ENCODE results near the gene MMP20.

MMP20 gene

DNA sequence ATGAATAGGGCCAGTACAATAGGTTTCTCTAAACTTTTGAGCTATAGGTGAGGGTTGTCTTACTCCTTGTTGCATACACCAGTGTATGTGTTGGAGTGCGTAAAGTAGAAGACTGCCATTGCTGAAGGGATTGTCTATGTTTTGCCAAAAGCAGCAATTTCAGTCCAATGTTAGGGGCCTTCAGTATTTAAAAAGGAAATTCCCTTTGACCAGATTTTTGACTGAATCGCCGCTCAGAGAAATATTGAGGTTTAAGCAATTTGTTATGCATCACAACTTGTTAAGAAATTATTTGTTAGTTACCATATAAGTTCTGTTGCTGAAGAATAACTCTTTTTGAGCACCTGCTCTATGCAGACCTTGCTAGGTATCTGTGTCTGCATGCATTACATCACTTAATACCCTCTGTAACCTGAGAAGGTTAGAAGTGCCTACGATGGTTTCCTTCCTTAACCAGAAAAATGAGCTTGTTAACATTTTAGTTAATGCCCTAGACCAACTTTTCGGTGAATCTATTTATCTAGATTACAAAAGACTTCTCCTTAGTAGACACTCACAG is 33.9 kb downstream of the MMP20 start:
- no peak for DNase-seq

DNA sequence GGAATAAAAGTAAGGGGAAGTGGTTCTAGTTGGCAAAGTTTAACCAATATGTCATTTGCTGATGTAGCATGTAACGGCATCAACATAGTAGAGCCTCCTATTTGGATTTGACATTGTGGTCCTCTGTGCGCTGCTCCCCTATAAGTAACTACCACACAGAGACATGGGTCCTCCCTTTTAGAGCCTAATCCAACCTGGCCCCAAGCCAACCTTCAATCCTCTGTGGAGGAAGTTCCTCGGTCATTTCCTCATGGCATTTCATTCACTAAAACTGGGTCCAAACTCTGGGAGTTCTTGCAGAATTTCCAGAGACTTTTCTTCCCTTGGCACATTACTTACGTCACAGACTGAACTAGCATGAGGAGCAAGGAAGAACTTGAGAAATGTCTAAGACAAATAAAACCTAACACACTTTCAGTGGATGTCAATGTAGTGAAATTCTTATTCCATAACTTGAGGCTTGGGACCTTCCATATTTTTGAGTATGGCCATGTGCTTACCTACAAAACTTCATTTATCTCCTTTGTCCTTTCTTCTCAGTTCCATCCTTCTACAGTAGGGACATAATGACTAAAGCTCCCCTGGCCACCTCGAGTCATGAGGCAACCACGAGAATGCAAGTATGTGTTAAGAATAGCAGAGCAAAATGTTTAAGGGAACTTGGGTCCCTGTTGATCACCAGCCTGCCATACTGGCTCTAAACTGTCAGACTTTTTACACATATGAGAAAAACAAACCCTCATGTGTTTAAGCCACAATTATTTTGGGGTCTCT is 34.7 kb downstream of the MMP20 start:
- DNase-seq: no peak

DNA sequence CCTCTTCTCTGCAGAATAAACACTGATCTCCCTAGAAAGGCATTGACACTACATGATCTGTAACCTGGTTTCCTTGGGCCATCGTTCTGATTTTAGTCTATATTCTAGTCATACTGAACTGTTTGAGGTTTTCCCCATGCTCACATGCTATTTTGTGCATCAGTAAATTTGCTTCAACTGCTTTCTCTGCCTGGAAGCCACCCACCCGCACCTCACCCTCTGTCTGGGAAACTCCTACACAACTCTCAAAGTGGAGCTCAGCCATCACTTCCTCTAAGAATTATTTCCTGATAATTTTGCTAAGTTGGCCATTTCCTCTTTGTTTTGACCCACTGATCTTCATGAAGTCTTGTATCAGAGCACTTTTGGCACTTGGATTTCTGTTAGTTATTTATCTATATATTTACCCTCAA is 36.1 kb downstream of the MMP20 start:
- no peak for DNase-seq

DNA sequence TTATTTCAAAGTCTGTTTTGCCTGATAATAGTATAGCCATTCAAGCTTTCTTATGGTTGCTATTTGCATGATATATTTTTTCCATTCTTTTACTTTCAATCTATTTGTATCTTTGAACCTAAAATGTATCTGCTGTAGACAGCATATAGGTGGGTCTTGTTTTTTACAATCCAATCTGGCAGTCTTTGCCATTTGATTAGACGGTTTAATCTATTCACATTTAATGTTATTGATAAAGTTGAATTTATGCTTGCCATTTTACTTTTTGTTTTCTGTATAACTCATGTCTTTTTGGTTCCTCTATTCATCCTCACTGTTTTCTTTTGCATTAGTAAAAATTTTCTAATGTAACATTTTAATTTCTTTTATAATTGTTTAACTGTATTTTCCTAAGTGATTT is 37.4 kb downstream of the MMP20 start:
- DNase-seq: no peak

DNA sequence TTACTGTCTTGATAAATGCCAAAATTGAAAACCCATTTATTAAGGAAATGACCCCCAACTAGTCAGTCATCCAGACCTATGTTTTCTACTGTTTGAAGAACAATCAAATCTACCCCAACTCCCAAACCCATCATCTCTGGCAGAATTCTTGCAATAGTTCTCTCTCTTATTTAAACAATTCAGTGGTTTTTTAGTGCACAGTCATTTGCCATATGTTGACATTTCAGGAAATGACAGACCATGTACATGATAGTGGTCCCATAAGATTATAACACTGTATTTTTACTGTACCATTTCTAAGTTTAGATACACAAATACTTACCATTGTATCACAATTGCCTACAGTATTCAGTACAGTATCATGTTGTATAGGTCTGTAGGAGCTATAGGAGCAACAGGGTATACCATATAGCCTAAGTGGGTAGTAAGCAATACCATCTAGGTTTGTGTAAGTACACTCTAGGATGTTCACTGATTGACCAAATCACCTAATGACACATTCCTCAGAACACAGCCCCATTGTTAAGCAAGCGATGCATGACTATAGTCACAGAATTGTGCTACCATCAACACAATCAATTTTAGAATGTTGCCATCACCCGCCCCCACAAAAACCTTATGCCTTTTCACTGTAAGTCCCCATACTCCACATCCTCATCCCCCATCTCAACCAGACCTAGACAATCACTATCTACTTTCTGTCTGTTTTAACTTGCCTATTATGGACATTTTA is 41.8 kb downstream of the MMP20 start:
- DNase-seq: no peak

DNA sequence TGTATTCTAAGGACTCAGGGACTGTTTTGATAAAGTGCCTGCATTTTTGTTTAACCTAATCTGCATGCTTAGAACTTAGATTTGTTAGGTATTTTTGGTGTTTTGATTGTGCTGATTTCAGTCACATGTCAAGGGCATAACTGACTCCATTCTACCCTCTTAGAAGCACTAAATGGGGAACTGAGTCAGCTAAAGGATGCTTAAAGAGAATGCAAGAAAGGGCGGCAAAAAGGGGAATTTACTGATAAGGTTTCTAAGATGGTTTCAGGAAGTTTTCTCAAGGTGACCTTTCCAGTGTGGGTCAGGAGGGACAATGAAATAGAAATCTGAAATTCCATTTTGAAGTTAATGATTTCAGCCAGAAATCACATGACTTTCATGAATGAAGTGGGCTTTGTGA is 43.0 kb downstream of the MMP20 start:
- DNase-seq: no peak

DNA sequence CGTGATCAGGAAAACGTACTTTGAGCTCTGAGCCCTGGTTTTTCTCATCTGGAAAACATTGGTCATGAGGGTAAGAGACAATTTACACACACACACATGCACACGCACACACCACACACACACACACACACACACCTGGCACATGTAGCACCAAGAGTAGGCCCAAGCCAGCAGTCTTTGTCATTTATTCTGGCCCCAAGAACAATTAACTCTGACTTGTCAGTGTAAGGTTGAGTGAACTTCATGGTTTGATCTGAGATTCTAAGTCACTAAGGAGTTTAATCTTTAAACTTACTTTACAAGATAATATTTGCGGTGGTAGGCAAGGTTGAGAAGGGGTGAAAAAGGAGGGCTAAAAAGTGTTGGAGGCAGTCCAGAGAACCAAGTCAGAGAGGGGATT is 44.1 kb downstream of the MMP20 start:
- no peak for DNase-seq

DNA sequence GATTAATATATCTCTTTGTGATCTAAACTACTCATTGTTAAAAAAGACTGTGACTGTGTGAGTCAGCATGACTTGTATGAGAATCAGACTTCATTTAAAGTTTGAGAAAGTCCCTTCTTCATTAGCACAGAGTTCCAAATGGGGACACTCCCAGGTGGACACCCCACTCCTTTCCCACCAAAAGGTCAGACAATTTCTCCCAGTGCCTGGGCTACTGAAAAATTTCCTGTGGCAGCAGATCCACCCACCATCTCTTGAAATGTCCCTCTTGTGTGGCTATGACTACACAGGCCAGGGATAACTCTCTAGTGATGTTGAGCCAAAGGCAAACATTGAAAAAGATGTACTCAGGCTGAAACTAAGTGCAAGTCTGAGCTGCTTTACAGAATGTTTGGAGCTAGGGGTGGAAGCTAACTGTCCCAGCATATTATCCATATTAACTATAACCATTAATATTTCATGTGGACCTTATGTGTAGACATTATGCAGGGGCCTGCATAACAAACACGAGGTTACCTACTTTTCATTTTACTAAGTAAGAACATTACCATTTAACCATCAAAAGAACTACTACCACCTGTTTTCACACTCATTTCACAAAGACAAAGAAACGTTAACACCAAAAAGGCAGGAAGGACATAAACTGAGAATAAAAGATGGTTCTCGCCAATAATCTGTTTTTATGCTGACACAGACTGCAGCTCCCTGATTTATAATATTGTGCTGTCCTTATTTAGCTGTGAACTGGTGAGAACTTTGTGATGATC is 44.8 kb downstream of the MMP20 start:
- DNase-seq: no peak

DNA sequence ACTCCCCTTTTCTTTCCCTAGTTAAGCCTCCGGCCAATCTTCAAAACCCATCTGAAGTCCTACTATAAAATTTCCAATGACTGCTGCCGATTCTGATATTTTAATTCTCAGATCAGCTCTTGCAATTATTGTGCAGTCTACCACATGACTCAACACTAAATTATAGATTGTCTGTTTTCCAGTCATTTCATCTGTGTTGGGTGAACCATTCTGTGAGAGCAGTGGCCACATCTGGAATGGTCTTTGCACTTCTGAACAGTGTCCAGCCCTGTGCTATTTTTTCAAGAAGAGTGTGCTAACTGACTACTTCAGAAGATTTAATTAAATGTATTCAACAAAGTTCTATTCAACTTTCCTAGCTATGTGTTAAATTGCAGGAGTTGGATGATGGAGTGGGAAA is 47.4 kb downstream of the MMP20 start:
- DNase-seq: no peak

DNA sequence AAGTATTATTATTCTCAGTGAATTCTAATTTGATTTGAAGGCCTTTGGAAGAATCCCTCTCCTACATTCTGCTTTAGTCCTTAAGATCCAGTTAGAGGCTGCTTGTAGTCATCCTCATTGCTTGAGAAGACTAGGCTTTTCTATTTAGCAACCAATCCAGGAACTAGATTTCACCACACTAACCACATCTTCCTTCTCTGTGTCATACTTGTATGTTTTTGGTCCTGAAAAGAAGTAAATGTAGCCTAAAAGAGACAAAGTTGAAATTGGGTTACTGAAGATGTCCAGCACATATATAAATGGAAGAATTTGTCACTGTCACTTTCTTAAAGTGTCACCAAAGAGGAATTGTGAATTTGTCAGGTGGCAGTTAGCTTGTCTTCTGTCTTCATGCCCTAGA is 48.0 kb downstream of the MMP20 start:
- DNase-seq: no peak

DNA sequence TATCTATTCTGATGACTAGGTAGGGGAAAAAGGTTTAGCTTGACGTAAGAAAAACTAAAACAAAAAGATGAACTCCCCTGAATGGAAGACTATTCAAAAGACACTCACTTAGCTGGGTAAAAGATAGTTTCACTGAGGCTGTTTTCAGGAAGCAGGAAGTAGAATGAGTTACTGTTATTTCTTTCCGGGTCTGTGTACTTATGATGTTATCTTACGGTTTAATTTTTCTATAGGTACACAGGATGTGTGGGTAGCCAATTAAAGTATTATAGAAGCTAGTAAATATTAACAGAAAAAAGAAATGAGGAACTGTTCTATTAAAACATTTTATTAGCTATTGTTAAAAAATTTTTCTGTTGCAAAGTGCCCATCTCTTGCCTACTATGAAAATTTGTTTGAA is 48.8 kb downstream of the MMP20 start:
- DNase-seq: no peak

DNA sequence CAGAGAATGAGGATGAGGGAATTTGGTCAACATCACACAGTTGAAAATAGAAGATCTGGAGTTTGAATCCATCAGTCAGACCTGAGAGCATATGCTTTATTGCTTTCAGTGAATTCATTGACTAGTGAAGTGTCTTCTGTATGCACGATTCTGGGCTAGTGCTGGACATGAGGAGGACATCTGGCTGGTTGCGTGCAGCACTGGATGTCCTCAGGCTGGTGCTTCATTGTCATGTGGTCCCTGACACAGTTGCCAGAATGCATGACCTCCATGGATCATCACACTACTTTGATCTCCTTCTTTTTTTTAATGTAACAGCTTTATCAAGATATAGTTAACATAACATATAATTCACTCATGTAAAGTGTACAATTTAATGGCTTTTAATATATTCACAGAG is 50.1 kb downstream of the MMP20 start:
- DNase-seq: no peak

DNA sequence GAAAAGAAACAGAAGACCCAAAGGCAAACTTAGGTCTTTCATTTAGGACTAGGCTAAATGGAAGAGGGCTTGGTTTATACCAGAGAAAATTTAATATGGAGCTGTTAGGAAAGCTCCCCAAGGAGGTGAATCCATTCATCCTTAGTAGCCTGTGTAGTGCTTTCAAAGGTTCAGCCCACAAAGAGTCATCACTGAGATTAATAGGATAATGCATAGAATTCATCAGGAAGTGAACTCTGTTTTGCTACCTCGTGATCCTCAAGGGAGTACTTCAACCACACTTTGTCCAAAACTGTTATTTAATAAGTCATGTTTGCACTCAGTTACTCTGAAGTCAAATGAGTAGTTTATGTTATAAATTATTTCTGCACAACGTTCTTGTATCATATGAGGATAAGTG is 51.3 kb downstream of the MMP20 start:
- DNase-seq: no peak

DNA sequence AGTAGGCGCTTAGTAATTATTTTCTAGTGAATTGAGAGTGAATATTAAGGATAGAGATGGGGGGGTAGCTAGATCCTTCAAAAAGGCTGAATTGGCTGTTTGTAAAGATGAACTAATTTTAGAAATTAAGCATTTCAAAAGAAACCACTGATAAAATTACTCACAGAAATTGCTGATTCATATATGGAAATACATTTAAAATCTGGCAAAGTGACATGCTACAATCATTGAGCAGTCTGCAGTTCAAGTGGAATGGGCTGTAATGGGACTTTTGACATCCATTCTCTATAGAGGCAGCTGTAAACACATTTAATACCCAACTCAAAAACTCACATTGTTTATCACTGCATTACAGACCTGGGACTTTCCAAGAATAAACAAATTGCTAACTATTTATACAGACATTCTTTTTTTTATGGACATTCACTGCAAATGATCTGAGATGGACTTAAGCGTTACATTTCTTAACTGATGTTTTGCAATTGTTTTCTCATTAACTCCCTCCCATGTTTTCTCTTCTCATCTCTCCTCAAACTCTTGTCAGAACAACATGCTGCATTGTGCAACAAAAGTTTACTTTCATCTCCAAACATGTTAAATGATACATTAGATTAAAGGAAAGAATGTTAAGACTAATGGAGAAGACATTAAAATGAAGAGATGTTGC is 52.4 kb downstream of the MMP20 start:
- no peak for DNase-seq

DNA sequence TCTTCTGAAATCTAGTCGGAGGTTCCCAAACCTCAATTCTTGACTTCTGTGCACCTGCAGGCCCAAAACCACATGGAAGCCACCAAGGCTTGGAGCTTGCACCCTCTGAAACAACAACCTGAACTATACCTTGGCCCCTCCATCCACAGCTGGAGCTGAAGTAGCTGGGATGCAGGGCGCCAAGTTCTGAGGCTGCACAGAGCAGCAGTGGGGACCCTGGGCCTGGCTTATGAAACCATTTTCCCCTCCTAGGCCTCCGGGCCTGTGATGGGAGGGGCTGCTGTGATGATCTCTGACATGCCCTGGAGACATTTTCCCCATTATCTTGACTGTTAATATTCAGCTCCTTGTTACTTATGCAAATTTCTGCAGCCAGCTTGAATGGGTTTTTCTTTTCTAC is 56.3 kb downstream of the MMP20 start:
- DNase-seq: no peak

DNA sequence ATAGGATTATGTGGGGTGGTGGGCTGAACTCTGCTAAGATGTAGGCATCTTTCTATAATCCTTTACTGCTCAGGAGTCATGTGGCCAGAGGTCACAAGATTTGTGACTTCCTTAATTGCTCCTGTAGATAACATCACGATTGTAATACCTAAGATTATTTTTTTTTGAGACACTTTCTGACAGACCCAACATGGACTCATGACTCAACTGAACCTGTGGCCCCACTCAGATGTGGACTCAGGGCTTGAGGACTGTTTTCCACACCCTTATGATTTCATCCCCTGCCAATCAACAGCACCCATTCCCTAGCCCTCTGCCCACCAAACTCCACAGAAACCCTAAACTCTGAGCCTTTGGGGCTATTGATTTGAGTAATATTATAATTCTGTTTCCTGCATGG is 59.0 kb downstream of the MMP20 start:
- no peak for DNase-seq

DNA sequence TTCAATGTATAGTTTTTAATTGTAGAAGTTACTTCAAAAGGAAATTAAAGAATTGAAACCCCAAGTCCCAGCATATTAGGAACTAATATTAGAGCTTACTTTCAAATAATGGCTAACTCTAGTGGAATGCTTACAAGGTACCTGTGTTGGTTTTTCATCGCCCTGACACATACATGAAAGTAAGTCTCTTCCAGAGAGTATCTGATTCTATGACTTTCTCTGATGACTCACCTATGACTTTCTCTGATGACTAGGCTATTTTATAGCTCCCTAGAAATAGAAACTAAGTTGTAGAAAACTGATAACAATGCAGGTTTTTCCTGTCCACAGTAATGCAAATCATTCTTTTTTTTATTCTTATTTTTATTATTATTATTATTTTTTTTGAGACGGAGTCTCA is 61.0 kb downstream of the MMP20 start:
- no peak for DNase-seq

DNA sequence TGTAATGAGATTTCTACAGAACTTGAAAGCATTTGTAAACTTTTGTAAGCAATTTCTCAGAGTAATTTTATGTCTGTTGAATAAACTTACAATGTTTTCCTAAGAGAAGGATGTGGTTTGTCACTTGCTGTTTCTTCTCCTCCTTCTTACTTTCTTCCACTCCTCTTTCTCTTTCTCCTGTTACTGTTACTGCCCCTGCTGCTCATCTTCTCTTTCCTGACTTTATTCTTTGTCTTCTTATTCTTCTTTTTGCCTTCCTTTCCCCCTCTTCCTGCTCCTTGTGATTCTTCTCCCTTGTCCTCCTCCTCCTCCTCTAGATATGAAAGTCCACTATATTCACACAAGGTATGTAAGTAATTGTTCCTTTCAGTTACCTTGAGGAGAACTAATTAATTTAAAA is 63.5 kb downstream of the MMP20 start:
- no peak for DNase-seq

DNA sequence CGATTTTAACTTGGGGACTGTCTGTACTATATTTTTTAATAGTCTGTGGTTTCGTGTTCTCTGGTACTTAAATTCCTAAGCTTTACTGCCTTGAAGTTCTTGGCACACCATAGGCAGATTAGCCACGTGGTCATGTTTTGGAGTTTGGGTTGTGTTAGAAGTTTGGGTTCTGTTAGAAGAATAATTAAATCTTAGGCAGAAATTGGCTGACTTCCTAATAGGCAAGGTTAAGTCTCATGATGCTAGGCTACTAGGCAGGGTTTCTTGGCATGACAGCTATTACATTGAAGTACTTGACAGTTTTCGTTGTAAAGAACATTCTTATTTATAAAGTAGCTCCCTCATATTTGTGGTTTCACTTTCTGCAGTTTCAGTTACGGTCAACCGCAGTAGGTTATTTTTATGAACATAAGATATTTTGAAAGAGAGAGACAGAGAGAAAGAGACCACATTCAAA is 64.5 kb downstream of the MMP20 start:
- no peak for DNase-seq

DNA sequence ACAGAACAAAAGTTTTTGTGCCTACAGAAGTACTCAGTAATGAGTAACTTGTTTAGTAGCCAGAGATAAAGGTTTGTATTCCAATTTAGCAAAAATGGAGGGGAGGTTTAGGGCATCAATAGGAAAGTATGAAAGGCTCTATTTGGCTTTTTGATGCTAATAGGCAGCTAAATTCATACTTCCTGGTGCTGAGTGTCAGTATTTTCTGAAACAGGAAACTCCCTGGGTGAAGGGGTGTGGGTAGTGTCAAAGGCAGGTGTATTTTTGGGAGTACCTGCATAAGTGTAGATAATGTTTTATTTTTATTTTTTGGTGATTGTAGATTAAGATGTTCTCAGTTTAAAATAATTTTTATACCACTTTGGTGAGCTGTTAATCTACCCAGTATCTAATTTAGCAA is 65.3 kb downstream of the MMP20 start:
- no peak for DNase-seq

DNA sequence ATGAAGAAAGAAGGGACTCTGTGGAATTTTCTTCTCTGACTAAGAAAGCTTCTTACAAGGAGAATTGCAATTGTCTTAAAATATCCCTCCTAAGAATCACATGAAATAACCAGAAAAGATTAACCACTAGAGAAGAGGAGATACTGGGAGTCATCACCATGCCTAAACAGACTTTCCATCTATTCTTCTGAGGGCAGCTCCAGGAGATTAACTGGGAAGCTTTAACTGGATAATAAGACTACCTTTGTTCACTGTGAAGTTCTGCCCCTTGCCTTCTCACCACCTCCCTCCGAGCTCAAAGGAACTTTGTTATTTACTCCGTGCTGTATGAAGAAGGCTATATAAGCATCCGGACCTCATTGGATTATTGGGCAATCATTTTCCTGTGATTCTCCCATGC is 70.0 kb downstream of the MMP20 start:
- DNase-seq: no peak

DNA sequence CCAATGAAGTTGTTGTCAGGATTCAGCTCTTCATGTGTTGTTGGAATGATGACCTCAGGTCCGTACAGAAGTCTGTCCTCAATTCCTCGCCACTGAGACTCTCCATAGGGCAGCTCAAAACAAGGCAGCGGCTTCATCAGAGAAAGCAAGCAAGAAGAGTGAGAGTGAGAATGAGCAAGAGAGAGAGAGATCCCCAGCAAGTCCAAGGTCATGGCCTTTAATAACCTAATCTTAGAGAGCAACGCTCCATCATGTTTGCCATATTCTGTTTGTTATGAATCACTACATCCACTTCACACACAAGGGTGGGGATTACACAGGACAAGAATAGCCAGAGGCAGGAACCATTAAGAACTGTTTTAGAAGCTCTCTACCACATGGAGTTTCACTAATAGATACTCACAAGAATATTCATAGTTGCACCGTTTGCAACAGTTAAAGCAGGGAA is 71.3 kb downstream of the MMP20 start:
- no peak for DNase-seq
